Cerebellar cortex (tissue), 1 donor: Measurements from ENCODE around the gene SFPQ.
"Not testable (repeated sequence)": the region's sequence is repeated elsewhere in the genome, so short reads cannot be mapped to it uniquely, and the experiment has no call there.

Experiments
- DNase-seq: peaks from one replicate; pipeline ENCODE4 v3.0.0-alpha.2; 2015; ENCODE audit warnings: low spot score

Gene SFPQ

DNA sequence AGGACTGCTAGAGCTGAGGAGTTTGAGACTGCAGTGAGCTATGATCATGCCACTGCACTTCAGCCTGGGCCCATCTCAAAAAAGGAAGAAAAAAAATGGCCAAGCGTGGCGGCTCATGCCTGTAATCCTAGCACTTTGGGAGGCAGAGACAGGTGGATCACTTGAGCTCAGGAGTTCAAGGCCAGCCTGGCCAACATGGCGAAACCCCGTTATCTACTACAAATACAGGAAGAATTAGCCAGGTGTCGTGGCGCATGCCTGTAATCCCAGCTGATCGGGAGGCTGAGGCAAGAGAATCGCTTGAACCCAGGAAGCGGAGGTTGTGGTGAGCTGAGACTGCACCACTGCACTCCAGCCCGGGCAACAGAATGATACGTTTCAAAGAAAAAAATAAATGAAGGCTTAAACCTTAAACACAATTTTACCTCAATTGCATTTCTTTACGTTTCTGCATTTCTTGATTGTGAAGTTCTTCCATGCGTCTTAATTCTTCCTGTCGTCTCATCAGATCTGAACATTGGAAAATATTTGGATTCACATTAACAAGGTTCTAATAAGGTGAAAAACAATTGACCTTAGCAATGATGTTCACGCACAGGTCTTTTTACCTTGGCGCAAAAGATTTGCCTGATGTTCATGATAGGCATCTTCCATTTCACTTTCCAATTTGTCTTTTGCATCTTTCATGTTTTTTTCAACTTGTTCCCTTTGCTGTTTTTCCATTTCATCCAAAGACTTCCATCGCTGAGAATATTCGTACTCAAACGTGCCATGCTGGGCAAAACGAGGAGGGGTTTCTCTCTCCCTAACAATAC lies 4.2 kb downstream of the SFPQ start:
- no peak for DNase-seq

DNA sequence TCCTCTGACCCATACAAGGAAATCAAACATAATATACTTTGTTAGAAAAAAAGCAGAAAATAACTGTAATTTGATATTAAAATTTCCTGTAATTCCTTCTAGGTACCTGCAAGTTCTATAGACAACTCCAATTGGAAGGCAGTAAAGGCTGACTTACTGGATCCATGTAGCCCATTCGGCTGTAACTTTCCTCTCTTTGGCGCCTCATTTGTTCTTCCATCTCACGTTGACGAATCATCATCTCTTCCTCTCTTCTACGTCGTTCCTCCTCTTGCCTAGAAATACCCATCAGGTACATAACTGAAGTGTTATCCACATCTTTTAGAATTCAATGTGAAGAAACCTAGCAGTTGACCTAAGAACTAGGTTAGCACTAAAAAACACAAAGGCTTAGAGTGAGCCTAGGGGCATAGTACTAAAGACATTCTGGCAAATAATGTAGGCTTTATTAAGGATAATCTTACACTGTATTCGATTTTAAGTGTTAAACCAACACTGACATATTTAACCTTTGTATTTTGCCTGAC lies 5.1 kb downstream of the SFPQ start:
- no peak for DNase-seq

DNA sequence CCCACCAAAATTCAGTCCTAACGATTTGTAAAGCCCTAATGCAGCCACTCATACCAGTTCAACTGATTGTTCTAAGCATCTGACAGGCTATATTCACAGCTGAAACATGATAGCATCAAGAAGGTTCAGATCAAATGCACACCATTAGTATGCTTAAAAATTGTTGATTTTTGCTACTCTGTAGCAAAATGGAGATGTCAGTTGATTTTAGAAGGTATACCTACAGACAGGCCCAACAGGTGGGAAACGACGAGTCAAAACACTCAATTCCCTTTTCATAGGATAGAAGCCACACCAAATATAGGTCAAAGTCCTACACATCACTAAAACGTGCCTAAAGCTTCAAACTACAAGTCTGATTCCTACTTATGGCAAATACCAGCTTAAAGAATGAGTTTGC lies 6.7 kb downstream of the SFPQ start:
- no peak for DNase-seq

DNA sequence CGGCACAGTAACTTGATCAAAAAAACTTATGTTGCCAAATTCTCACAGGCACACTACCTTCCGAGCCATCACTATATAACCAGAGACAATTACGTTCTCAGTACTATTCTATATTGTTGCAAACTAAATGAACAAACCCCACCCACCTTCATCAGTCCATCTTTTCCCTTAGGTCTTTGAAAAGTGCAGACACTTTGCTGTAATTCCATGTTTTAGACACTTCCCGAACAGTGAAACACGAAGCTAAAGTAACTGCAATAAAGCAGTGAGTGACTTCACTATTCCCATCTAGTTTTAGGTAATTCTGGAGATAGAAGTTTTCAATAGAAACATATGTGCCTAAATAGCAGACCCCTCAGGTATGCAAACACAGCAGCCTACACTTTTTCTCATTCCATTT lies 7.7 kb downstream of the SFPQ start:
- DNase-seq = no peak

DNA sequence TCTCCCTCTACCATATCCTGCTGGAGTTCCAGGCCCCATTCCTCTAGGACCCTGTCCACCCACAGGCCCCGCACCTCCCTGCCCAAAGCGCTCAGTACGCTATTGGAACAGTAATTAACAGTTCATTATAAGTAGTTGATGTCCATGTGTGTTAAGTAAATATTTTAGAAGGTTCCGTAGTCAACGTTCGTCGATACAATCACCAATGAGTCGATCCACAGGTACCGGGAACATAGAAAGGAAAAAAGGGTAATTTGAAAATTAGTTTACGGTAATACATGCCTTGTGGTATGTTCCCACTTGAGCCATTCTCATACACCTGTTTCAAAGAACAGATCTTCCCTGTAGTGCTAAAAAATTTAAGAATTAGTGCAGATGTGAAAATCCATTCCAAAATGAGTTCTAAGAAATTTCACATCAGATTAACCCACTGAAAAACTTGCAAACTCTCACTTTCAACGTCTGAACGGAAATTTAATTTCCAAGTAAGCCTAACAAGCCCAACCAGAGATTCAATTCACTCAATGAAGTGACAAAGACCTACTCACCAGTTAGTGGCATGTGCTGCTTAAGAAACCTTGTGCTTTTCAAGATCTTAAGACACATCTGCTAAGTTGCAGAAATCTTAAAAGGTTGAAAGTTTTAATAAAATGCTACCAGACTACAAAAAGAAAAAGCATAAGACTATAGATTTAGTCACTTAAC lies 8.3 kb downstream of the SFPQ start:
- no peak for DNase-seq

DNA sequence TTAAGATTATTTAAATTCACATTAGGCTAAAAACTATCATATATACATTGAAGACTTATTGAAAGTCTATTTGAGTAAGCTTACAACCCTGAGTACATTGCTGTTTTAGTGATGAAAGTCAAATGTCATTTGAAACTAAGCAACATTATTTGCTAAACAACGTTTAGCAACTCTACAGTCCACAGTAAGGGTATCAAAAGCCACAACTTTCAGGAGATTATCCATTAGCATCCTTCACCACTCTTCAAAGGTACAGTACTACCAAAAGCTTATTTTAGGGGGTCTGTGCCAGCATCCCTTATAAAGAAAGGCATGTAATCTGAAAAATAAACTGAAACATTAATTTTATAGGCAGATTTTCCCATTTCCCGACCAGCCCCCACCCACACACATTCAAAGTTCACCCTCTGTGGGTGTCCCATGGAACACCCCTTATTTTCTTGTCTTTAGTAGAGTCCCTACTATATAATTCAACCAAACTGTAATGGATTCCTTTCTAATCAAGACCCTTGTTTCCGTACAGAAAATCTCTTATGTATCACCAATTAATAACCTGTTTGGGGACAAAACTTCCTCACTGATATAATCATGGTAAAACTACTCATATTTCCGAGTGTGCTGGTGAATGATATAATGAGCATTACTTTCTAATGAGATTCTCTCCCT lies 11.0 kb downstream of the SFPQ start:
- DNase-seq = no peak

DNA sequence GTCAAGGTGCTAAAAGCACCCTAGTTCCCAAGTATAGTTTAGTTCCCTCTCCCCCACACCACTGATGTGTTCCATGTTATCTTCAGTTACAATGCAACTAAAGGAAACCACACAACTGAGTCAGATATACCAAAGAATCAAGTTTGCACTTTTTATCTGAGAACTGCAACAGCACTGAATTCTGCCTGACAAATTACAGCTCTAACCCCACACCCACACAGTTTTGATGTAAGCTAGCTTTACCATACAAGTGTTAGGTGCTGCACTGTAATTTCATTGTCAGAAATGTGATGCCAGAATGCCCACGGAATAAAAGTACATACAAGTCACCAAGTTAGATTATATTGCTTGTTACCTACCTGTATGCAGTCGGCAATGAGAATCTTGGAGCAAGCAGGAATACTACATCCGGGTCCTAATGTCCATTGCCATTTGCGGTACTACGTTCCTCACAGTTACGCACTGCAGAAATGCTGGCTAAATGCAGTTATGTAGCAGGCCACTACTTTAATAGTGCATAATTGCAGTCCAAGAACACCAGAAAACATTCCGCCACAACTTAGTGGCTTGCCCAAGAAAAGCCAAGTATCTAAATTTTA lies 12.1 kb downstream of the SFPQ start:
- no peak for DNase-seq

DNA sequence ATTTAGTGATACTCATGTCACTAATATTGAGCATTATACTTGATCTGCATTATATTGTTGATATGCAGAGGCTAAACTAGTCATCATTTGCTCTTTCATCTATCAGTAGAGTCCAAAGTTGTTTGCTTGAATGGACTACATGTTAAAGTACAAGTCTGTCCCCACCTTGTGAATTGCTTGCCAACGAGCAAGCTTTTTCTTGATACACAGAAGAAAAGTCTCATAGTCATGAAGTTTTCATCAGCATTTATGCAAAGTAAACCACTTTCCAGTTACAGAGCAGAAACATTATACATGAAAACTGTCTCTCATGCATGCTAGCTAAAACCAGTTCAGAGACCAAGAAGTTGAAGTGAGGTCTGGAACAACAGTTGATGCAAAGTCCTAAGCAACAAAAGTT lies 13.0 kb downstream of the SFPQ start:
- no peak for DNase-seq

DNA sequence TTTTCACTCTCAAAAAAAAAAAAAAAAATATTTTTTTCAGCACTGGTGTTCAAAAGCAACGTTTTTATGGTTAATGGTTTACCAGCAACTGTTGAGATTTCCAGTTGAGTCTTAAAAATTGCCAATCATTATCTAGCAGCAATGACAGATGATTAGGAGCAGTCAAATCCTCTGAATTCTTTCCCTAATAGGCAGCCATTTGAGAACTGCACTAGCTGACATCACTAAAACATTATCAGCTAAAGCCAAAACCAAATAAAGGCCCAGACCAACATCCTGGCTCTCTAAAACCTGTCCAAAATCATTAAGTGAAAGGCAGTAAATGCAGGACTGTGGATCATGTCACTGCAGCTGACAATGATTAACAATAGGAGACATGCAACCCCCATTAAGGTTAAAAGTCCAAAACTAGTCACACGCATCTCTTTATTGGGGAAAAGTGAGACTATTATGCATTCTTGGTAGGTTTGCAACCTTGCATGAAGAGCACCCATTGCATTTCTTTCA lies 14.0 kb downstream of the SFPQ start:
- DNase-seq = no peak

DNA sequence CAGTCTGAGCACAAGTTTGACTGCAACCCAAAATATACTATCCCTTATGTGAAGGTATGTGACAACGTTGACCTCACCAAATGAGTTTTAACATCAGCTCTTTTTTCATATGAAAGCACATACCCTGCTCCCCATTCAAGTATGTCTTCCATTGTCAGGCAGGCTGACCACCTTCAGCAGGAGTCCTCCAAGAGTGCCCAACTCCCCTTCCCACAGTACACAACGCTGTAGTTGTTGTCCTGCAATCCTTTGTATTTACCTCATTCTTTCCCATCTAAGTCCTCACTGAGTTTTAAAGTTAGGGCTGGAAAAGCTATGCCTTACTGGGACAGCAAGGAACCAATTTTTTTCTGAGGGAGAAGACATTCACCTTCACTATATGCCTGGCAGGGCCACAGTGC lies 14.7 kb downstream of the SFPQ start:
- no peak for DNase-seq

DNA sequence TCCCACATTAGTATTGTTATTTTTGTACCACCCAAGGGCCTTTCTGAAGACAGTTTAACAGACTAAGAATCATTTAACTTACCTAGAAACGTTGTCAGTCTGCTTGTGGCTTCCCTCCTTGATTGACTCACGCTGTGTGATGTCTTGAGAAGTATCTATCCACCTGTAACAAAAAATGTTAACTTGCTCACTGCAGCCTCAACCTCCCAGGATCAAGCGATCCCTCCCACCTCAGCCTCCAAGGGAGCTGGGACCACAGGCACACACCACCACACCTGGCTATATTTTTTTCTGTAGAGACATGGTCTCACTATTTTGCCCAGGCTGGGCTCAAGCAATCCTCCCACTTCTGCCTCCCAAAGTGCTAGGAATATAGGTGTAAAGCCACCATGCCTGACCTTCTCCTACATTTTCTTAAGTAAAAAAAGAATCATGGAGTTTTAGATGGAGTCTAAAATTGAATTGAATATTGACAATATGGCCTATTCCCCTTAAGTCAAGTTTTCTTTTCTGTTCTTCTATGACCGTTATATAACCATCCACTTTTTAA lies 15.6 kb downstream of the SFPQ start:
- DNase-seq = no peak

DNA sequence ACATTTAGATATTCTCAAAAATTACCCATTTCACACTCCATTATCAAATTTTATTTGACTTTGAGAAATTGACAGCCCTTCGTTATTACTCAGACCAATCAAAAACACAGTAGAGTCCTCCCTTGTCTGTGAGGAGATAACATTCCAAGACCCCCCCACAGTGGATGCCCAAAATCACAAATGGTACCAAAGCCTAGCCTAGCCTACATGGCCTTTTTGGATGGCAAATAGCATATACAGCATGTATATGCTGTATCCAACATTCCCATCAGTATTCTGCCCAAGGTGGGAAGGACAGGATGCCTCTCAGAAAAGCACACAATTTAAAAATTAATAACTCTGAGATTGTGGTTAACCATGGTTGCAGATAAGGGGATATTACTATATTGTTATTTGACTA lies 17.3 kb downstream of the SFPQ start:
- no peak for DNase-seq

DNA sequence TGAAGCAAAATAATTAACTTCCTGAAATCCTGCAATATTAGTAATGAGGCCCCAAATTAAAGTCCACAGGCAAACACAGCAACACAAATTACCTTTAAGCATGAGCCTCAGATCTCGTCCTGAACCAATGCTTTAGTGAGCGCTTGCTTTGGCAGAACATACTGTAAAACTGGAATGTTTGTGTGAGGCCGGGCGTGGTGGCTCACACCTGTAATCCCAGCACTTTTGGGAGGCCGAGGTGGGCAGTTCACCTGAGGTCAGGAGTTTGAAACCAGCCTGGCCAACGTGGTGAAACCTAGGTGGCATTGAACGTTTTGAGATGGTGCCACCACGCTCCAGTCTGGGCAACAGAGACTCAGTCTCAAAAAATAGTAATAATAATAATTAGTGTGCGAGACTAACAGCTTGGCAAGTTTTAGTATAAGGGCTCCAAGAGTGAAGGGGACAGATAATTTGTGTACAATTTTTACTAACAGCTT lies 17.8 kb downstream of the SFPQ start:
- DNase-seq = no peak

DNA sequence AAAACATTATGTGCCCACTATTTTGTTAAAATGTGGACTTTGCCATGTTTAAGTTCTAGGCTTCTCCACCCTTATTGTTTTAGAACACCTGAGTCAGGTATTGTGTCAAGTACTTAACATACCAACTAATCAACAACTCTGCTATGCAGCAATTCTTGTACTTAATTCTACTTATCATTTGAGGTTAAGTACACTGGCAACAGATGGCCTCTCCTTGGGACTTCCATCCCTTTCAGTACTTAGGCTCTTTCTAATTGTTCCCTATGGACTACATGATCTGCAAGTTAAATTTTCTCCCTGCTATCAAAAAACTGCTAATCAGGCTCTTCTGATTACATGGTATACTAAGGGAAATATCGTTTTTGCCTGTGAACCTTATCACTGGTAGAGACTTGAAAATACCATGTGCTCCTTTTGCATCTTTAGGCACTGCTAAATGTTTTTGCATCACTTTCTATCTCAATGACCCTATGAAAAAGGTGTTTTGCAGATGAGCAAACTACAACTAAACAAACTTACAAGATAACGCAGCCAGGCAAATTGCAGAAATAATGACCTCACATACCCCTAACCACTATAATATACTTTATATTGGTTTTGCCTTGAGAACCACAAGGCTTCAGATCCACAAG lies 18.9 kb downstream of the SFPQ start:
- no peak for DNase-seq

DNA sequence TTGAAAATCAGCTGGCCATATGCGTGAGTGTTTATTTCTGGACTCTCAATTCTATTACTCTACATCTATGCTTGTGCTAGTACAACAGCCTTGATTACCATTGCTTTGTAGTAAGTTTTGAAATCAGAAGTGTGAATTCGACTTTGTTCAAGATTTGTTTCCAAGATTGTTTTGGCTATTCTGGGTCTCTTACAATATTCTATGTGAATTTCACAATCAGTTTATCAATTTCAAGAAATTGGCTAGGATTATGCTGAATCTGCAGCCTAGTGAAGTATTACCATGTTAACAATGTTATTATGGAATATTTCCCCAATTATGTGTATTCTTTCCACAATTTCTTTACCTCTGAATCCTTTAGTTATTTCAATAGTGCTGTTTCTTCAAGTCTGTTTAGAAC lies 19.5 kb downstream of the SFPQ start:
- no peak for DNase-seq

DNA sequence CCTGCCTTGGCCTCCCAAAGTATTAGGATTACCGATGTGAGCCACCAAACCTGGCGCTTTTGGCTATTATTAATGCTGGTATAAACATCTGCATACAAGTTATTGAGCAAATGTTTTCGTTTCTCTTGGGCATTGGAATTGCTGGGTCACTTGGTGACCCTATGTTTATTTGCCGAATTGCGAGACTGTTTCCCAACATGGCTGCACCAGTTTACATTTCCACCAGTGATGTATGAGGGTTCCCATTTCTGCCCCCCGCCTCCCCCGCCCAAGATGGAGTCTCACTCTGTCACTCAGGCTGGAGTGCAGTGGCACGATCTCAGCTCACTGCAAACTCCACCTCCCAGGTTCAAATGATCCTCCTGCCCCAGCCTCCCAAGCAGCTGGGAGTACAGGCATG lies 20.9 kb downstream of the SFPQ start:
- no peak for DNase-seq

DNA sequence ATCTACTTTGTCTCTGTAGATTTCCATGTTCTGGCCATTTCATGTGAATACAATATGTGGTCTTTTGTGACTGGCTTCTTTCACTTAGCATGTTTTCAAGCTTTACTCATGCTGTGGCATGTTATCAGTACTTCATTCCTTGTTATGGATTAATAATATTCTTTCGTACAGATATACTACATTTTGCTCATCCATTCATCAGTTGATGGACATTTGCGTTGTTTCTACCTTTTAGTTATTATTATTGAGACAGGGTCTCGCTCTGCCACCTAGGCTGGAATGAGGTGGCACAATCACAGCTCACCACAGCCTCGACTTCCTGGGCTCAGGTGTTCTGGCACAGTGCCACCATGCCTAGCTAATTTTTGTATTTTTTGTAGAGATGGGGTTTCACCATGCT lies 21.4 kb downstream of the SFPQ start:
- no peak for DNase-seq

DNA sequence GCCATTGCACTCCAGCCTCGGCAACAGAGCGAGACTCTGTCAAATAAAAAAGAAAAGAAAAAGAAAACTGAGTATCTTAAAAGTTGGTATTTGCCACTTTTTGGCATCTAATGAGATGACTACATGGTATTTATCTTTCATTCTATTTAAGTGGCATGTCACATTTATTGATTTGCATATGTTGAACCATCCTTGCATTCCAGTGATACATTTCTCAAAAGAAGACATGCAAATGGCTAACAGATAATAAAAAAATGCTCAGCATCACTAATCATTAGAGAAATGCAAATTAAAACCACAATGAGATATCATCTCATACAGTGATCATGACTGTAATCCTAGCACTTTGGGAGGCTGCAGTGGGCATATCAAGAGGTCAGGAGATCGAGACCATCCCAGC lies 28.1 kb downstream of the SFPQ start:
- DNase-seq = no peak

DNA sequence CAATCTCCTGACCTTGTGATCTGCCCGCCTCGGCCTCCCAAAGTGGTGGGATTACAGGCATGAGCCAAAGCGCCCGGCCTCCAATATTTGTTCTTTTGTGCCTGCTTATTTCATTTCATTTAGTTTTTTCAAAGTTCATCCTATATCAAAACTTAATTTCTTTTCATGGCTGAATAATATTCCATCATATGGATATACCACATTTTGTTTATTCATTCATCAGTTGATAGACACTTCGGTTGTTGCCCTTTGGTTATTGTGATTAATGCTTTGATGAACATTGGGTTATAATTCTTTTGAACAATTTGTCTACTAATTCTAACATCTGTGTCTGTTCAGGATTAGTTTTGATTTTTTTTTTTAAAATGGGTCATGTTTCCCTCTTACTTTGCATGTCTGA lies 41.7 kb downstream of the SFPQ start:
- no peak for DNase-seq

DNA sequence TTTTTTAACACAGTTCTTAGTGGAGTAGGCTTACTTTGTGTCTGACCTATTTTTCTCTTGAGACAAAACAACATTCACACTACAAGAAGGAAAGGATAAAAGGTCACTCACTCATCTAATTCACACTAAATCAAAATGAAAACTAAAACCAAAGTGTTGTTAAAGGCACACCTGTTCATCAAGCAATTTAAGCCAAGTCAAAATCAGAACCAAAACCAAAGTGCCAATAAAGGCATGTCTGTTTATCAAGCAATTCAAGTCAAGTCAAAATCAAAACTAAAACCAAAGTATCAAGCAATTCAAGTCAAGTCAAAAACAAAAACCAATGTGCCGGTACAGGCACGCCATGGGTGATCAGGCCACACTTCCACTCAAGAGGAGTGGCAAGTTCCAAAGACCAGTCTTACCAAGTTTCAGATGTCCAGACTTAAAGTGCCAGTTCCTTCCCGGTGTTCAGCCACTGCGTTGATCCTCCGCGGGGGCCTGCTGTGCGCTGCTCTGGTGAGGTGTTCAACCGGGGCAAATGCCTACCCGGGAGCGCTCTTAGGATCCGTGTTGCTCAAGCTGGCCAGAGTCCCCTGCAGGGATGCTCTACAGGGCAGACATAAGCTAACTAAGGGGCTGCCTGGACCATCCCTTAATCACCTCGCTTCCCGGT lies 46.9 kb downstream of the SFPQ start:
- DNase-seq = not testable (repeated sequence)
